Left lung (tissue), 10 donors: ENCODE results near the gene MAP3K5. TPM values are rescaled to one million over a fixed set of nuclear protein-coding genes. Genes with fewer than 3 reads are reported as not detected.

Experiments used
- ATAC-seq: fragments of 200-7000 bp; cut with Tn5 transposase; one replicate; pipeline ENCODE4 v1.9.1; 2020; ENCODE audit warnings: moderate library complexity
- DNase-seq, 4 donors: peaks; one replicate each; pipeline ENCODE4 v3.0.0-alpha.2; 2013 to 2020
- H3K27ac ChIP-seq, 2 donors: fragments of 200-600 bp; sonication (generic) in 1 of 2; one replicate each; pipeline versions ENCODE4 v1.5.0 to v1.8.0; 2020 to 2021
- H3K27me3 ChIP-seq, 2 donors: fragments of 200-600 bp; sonication (generic) in 1 of 2; one replicate each; pipeline versions ENCODE4 v1.5.0 to v1.8.0; 2020 to 2021
- H3K36me3 ChIP-seq, 2 donors: fragments of 200-600 bp; sonication (generic) in 1 of 2; one replicate each; pipeline versions ENCODE4 v1.5.0 to v1.8.0; 2020 to 2021
- H3K4me1 ChIP-seq, 2 donors: fragments of 200-600 bp; one replicate each; pipeline ENCODE4 v1.8.0; 2021
- H3K4me3 ChIP-seq, 2 donors: fragments of 200-600 bp; sonication (generic) in 1 of 2; one replicate each; pipeline versions ENCODE4 v1.5.0 to v1.8.0; 2020 to 2021; ENCODE audit warnings: mild to moderate bottlenecking in 1 of 2
- H3K9me3 ChIP-seq, 2 donors: fragments of 200-600 bp; sonication (generic) in 1 of 2; one replicate each; pipeline versions ENCODE4 v1.5.0 to v1.8.0; 2020 to 2021
- CTCF ChIP-seq, 2 donors: fragments of 200-600 bp; sonication (generic) in 1 of 2; IDR thresholded peaks; one replicate each; pipeline versions ENCODE4 v1.5.0 to v1.8.0; 2021; ENCODE audit warnings: antibody characterized with exemption in 2 of 2
- intact Hi-C, 2 donors: fragments of 100-400 bp; cut with DNase I; formaldehyde crosslinking; loops; one replicate each; pipeline versions ENCODE4 v1.11.2 to v1.14.2; 2022
- polyA plus RNA-seq, 6 donors: library from polyadenylated mRNA; unstranded; fragments of 120-200 nt; gene quantifications; one replicate each; pipeline ENCODE4 v1.2.1, GENCODE V29; 2013; ENCODE audit not compliant: insufficient read length in 6 of 6
- total RNA-seq, 2 donors: library from RNA; stranded (reverse); fragmentation: NEBNext Ultra II Directional; extraction: Animal tissue kit (Norgen Biotek cat#: 25700); gene quantifications; one replicate each; pipeline ENCODE4 v1.2.1, GENCODE V29; 2021
- donor health status: DM: no; HTN: yes; CAD: no.
- donor health status: DM: no; HTN: no; CAD: no.

MAP3K5 gene
- total and polyA plus RNA-seq, 8 donors = 6.3 to 27.7 (median 7.2) TPM

- no peak overlapping the region for H3K4me3 ChIP-seq
- ATAC-seq (peak; percentile 82), DNase-seq (peak in 2 of 4 donors; percentile 34 to 67)
- H3K27ac ChIP-seq = peak overlapping the region; percentile 56 to 73
- intact Hi-C loops = no loop called here
- peaks cover 0 to 62% of the 10 kb centered on the region in 2 donors for H3K36me3 ChIP-seq
- H3K27me3 ChIP-seq = no peaks in the 10 kb centered on the region
- peaks cover 5% of the 10 kb centered on the region in 2 donors for H3K4me1 ChIP-seq
- no peaks in the 10 kb centered on the region for H3K9me3 ChIP-seq
- TF ChIP-seq CTCF (IDR thresholded peaks at IDR 0.05) = peak; percentile 31 to 40
Measured at GRCh38 chr6:136582711-136583471, 209.4 kb downstream of the MAP3K5 start.

- peaks cover 0 to 79% of the 10 kb centered on the region in 2 donors for H3K36me3 ChIP-seq
- H3K4me1 ChIP-seq = peaks cover 5% of the 10 kb centered on the region in 2 donors
- no peaks in the 10 kb centered on the region for H3K9me3 ChIP-seq
- H3K27me3 ChIP-seq = no peaks in the 10 kb centered on the region
- DNase-seq (no peak), ATAC-seq (no peak)
- no peak overlapping the region for H3K27ac ChIP-seq
- no peak overlapping the region for H3K4me3 ChIP-seq
- no peak for TF ChIP-seq CTCF (IDR thresholded peaks at IDR 0.05)
- intact Hi-C loops = no loop called here
Measured at GRCh38 chr6:136579800-136580199, 212.5 kb downstream of the MAP3K5 start.

GRCh38 chr6:136576821-136577220 lies 215.5 kb downstream of the MAP3K5 start:
- H3K27me3 ChIP-seq = no peaks in the 10 kb centered on the region
- no peak for DNase-seq
- intact Hi-C loops = no loop called here
- H3K9me3 ChIP-seq = peaks cover 0 to under 1% of the 10 kb centered on the region in 2 donors
- no peak for ATAC-seq
- peaks cover 0 to 87% of the 10 kb centered on the region in 2 donors for H3K36me3 ChIP-seq
- H3K27ac ChIP-seq = no peak overlapping the region
- TF ChIP-seq CTCF (IDR thresholded peaks at IDR 0.05) = no peak
- no peaks in the 10 kb centered on the region for H3K4me1 ChIP-seq
- H3K4me3 ChIP-seq = no peak overlapping the region

- Histone ChIP-seq H3K4me3 (no peak overlapping the region), H3K36me3 (peaks cover 3 to 54% of the 10 kb centered on the region in 2 donors), H3K4me1 (no peaks in the 10 kb centered on the region), H3K9me3 (peaks cover 0 to 10% of the 10 kb centered on the region in 2 donors), H3K27me3 (no peaks in the 10 kb centered on the region), H3K27ac (no peak overlapping the region)
- intact Hi-C loops = no loop called here
- ATAC-seq = no peak
- no peak for DNase-seq
- TF ChIP-seq CTCF (IDR thresholded peaks at IDR 0.05) = no peak
Measured at GRCh38 chr6:136571496-136571895, 220.8 kb downstream of the MAP3K5 start.

- DNase-seq = no peak
- Histone ChIP-seq H3K27me3 (no peaks in the 10 kb centered on the region), H3K9me3 (peaks cover 0 to 10% of the 10 kb centered on the region in 2 donors), H3K36me3 (peaks cover 3 to 54% of the 10 kb centered on the region in 2 donors), H3K4me1 (no peaks in the 10 kb centered on the region), H3K4me3 (no peak overlapping the region), H3K27ac (no peak overlapping the region)
- no peak for ATAC-seq
- no peak for TF ChIP-seq CTCF (IDR thresholded peaks at IDR 0.05)
- intact Hi-C loops = no loop called here
Measured at GRCh38 chr6:136571065-136571464, 221.2 kb downstream of the MAP3K5 start.
